ENCODE measurements around the gene GOLGA1. TPM values are rescaled to one million over a fixed set of nuclear protein-coding genes. Genes with fewer than 3 reads are reported as not detected.
A peak's percentile ranks its signal among the peaks of the same experiment; 100 is the strongest.

GOLGA1 gene
- total and polyA plus RNA-seq, 2 of the 13 experiments (the other 11 are each of a cell fraction or from before 2014, with no cell fraction given) = 12.7 to 15.9 TPM

- TF ChIP-seq PATZ1 (CRISPR knock-in tag; IDR thresholded peaks at IDR 0.05) (0 out of 2 replicates have a peak, but pooled peaks have one; percentile 32), TSC22D2 (CRISPR knock-in tag; IDR thresholded peaks at IDR 0.05; ENCODE audit: borderline replicate concordance) (no peak), SMC3 (IDR thresholded peaks at IDR 0.05; ENCODE audit: low read length) (0 out of 2 replicates have a peak, but pooled peaks have one; percentile 8), MED1 (CRISPR knock-in tag; IDR thresholded peaks at IDR 0.05) (peak; percentile 47), SUZ12 (IDR thresholded peaks at IDR 0.05; ENCODE audit: low read depth, low read length) (no peak), ZIK1 (CRISPR knock-in tag; IDR thresholded peaks at IDR 0.05; ENCODE audit: borderline replicate concordance, low read depth) (no peak), ZSCAN20 (CRISPR knock-in tag; IDR thresholded peaks at IDR 0.05; ENCODE audit: borderline replicate concordance) (no peak), XRCC5 (optimal IDR thresholded peaks at IDR 0.05; ENCODE audit: low read length) (no peak), SMARCE1 (IDR thresholded peaks at IDR 0.05; ENCODE audit: borderline replicate concordance) (peak; percentile 69; the same call in 1 of the 2 replicates), TRIM22 (IDR thresholded peaks at IDR 0.05) (no peak), ZNF687 (CRISPR knock-in tag; IDR thresholded peaks at IDR 0.05) (no peak), ZBTB21 (CRISPR knock-in tag; IDR thresholded peaks at IDR 0.05) (no peak), SYNCRIP (IDR thresholded peaks at IDR 0.05; ENCODE audit: insufficient read depth, low read depth, low read length) (no peak), ZNF503 (CRISPR knock-in tag; IDR thresholded peaks at IDR 0.05) (peak; percentile 66; the same call in 1 of the 2 replicates), ZSCAN22 (CRISPR knock-in tag; IDR thresholded peaks at IDR 0.05) (no peak), MIXL1 (CRISPR knock-in tag; IDR thresholded peaks at IDR 0.05) (peak; percentile 83), MXD3 (CRISPR knock-in tag; IDR thresholded peaks at IDR 0.05) (no peak), KDM5A (IDR thresholded peaks at IDR 0.05; ENCODE audit: borderline replicate concordance, low read length) (no peak), HOXA7 (CRISPR knock-in tag; IDR thresholded peaks at IDR 0.05) (no peak)
Measured at GRCh38 chr9:124950050-124950718, 9.3 kb upstream of the GOLGA1 start (continued).

Measured in HepG2 (cell line).